Measurements from ENCODE around the gene ZNF221. TPM values are rescaled to one million over a fixed set of nuclear protein-coding genes. Genes with fewer than 3 reads are reported as not detected.

ZNF221 gene
- total and polyA plus RNA-seq, 10 of the 15 experiments (the other 5 are each of a cell fraction or from before 2014, with no cell fraction given), result 0.15 to 1.7 (median 0.45) TPM; not detected in 1

GRCh38 chr19:43960411-43960810, 9.4 kb downstream of the ZNF221 start (continued):
- no peak for TF ChIP-seq RELB (IDR thresholded peaks at IDR 0.05; ENCODE audit: low read depth)
- no peak for TF ChIP-seq ZBTB33 (IDR thresholded peaks at IDR 0.05)
- TF ChIP-seq GABPA (IDR thresholded peaks at IDR 0.05; ENCODE audit: low read depth), result no peak
- TF ChIP-seq POLR2AphosphoS5 (IDR thresholded peaks at IDR 0.05; ENCODE audit: low read length), result no peak
- TF ChIP-seq ZBED1 (IDR thresholded peaks at IDR 0.05; ENCODE audit: borderline replicate concordance), result no peak
- no peak for TF ChIP-seq CBX3 (IDR thresholded peaks at IDR 0.05; ENCODE audit: borderline replicate concordance, low read depth)
- no peak for TF ChIP-seq IKZF2 (IDR thresholded peaks at IDR 0.05)
- TF ChIP-seq ZNF592 (IDR thresholded peaks at IDR 0.05), result no peak

Measured in GM12878 (cell line).